IMR-90 (cell line): ENCODE measurements around the gene ACADL. TPM values are rescaled to one million over a fixed set of nuclear protein-coding genes. Genes with fewer than 3 reads are reported as not detected.

ENCODE experiments used
- ATAC-seq: fragments of 200-7000 bp; cut with Tn5 transposase; 2 replicates; pipeline ENCODE4 v1.9.1; 2020; ENCODE audit warnings: low read depth, mild to moderate bottlenecking, moderate library complexity
- BruUV-seq: library from RNA; stranded (reverse); fragments of 400-500 nt; replicated peaks from 2 replicates; lab custom pipeline; 2021; lab: Mats Ljungman, UMichigan
- CTCF ChIA-PET: fragments of 300-600 bp; formaldehyde crosslinking; extraction: SDS; loops from one replicate; lab custom pipeline; 2021; ENCODE audit warnings: antibody characterized with exemption; lab: Yijun Ruan, JAX
- POLR2A ChIA-PET: fragments of 300-600 bp; sonication (Branson Sonifier 250); formaldehyde crosslinking; loops from one replicate; lab custom pipeline; 2022; ENCODE audit warnings: antibody characterized with exemption; ENCODE audit not compliant: unreplicated experiment; lab: Charles Lee
- DNase-seq: peaks from one replicate; pipeline ENCODE4 v3.0.0; 2013
- H2AFZ ChIP-seq: replicated peaks from 2 replicates; pipeline ENCODE3; 2013; ENCODE audit warnings: low read length, mild to moderate bottlenecking; ENCODE audit not compliant: poor library complexity
- H2AK5ac ChIP-seq: 2 replicates; pipeline ENCODE4 v1.6.1; 2013; ENCODE audit warnings: low read depth, low read length, inconsistent platforms
- H2AK9ac ChIP-seq: replicated peaks from 2 replicates; pipeline ENCODE3; 2013; ENCODE audit warnings: mild to moderate bottlenecking, low read depth, low read length, moderate library complexity; ENCODE audit not compliant: poor library complexity
- H2BK120ac ChIP-seq: 2 replicates; pipeline ENCODE4 v1.6.1; 2013; ENCODE audit warnings: low read depth, low read length, inconsistent platforms
- H2BK15ac ChIP-seq: 3 replicates; pipeline ENCODE4 v1.6.1; 2013; ENCODE audit warnings: low read depth, low read length, inconsistent platforms
- H2BK20ac ChIP-seq: 2 replicates; pipeline ENCODE4 v1.6.1; 2013; ENCODE audit warnings: low read depth, mild to moderate bottlenecking, inconsistent platforms, low read length, moderate library complexity
- H2BK5ac ChIP-seq: 2 replicates; pipeline ENCODE4 v1.6.1; 2013; ENCODE audit warnings: mild to moderate bottlenecking, low read depth, low read length, inconsistent platforms; ENCODE audit not compliant: poor library complexity, severe bottlenecking
- H3K14ac ChIP-seq: replicated peaks from 2 replicates; pipeline ENCODE4 v1.6.1; 2013; ENCODE audit warnings: low read depth, low read length, inconsistent platforms
- H3K18ac ChIP-seq: 2 replicates; pipeline ENCODE4 v1.6.1; 2013; ENCODE audit warnings: low read depth, low read length, control low read depth
- H3K23ac ChIP-seq: 2 replicates; pipeline ENCODE4 v1.6.1; 2013; ENCODE audit warnings: low read depth, low read length, inconsistent platforms
- H3K27ac ChIP-seq: 2 replicates; pipeline ENCODE4 v1.5.1; 2013; ENCODE audit warnings: mild to moderate bottlenecking, control low read depth, low read length; ENCODE audit not compliant: insufficient read depth
- H3K27me3 ChIP-seq: 2 replicates; pipeline ENCODE4 v1.6.1; 2013; ENCODE audit warnings: low read length; ENCODE audit not compliant: control insufficient read depth, insufficient read depth
- H3K36me3 ChIP-seq: 2 replicates; pipeline ENCODE4 v1.6.1; 2013; ENCODE audit warnings: low read length, mixed read lengths; ENCODE audit not compliant: control insufficient read depth, insufficient read depth
- H3K4ac ChIP-seq: 2 replicates; pipeline ENCODE4 v1.6.1; 2013; ENCODE audit warnings: low read depth, low read length, inconsistent platforms
- H3K4me1 ChIP-seq: 2 replicates; pipeline ENCODE4 v1.6.1; 2013; ENCODE audit warnings: low read length, mixed read lengths; ENCODE audit not compliant: control insufficient read depth, insufficient read depth
- H3K4me2 ChIP-seq: 2 replicates; pipeline ENCODE4 v1.6.1; 2013; ENCODE audit warnings: low read depth, mild to moderate bottlenecking, control low read depth, low read length, moderate library complexity
- H3K4me3 ChIP-seq: 2 replicates; pipeline ENCODE4 v1.5.1; 2013; ENCODE audit warnings: low read depth, mild to moderate bottlenecking, control low read depth, low read length, moderate library complexity; ENCODE audit not compliant: insufficient read depth
- H3K56ac ChIP-seq: 2 replicates; pipeline ENCODE4 v1.6.1; 2013; ENCODE audit warnings: low read length, inconsistent platforms; ENCODE audit not compliant: insufficient read depth; ENCODE audit errors: extremely low read depth
- H3K79me1 ChIP-seq, 2 experiments: 2 replicates each; pipeline ENCODE4 v1.6.1; 2013; ENCODE audit warnings: low read length in 2 of 2, inconsistent platforms in 1 of 2, low read depth in 1 of 2
- H3K9ac ChIP-seq: 2 replicates; pipeline ENCODE4 v1.6.1; 2013; ENCODE audit warnings: low read depth, low read length, control low read depth
- H3K9me1 ChIP-seq: 2 replicates; pipeline ENCODE4 v1.6.1; 2013; ENCODE audit warnings: low read length, inconsistent platforms; ENCODE audit not compliant: insufficient read depth
- H3K9me3 ChIP-seq: 2 replicates; pipeline ENCODE4 v1.6.1; 2013; ENCODE audit warnings: low read length; ENCODE audit not compliant: control insufficient read depth, insufficient read depth
- H4K20me1 ChIP-seq: 2 replicates; pipeline ENCODE4 v1.6.1; 2013; ENCODE audit warnings: low read length, inconsistent platforms; ENCODE audit not compliant: insufficient read depth
- H4K5ac ChIP-seq: 2 replicates; pipeline ENCODE4 v1.6.1; 2013; ENCODE audit warnings: mild to moderate bottlenecking, low read depth, low read length, control low read depth
- H4K8ac ChIP-seq, 2 experiments: 2 replicates each; pipeline ENCODE4 v1.6.1; 2013; ENCODE audit warnings: low read depth in 2 of 2, low read length in 2 of 2, control low read depth in 1 of 2, inconsistent platforms in 1 of 2
- H4K91ac ChIP-seq: 2 replicates; pipeline ENCODE4 v1.6.1; 2013; ENCODE audit warnings: low read depth, low read length, inconsistent platforms; ENCODE audit not compliant: insufficient read depth
- BHLHE40 ChIP-seq: fragments of 150-350 bp; IDR thresholded peaks from 2 replicates; pipeline ENCODE4 v1.6.1; 2016; ENCODE audit warnings: mild to moderate bottlenecking, low read depth, low read length
- CEBPB ChIP-seq: IDR thresholded peaks from 2 replicates; pipeline ENCODE4 v1.6.1; 2012; ENCODE audit warnings: low read depth, low read length, improper control_type of control experiment
- CHD1 ChIP-seq: IDR thresholded peaks from 2 replicates; pipeline ENCODE4 v1.6.1; 2012; ENCODE audit warnings: low read depth, low read length, improper control_type of control experiment
- FOS ChIP-seq: fragments of 150-350 bp; IDR thresholded peaks from 2 replicates; pipeline ENCODE4 v1.6.1; 2016; ENCODE audit warnings: low read depth, low read length
- MAZ ChIP-seq: IDR thresholded peaks from 2 replicates; pipeline ENCODE4 v1.6.1; 2012; ENCODE audit warnings: low read depth, mild to moderate bottlenecking, low read length, improper control_type of control experiment, moderate library complexity, borderline replicate concordance
- NFE2L2 ChIP-seq: fragments of 150-350 bp; IDR thresholded peaks from 2 replicates; pipeline ENCODE4 v1.6.1; 2016; ENCODE audit warnings: low read depth, mild to moderate bottlenecking, low read length
- POLR2A ChIP-seq: IDR thresholded peaks from 2 replicates; pipeline ENCODE4 v1.6.1; 2012; ENCODE audit warnings: mild to moderate bottlenecking, low read depth, low read length
- RAD21 ChIP-seq: IDR thresholded peaks from 2 replicates; pipeline ENCODE4 v1.6.1; 2012; ENCODE audit warnings: low read length, improper control_type of control experiment
- RCOR1 ChIP-seq: IDR thresholded peaks from 2 replicates; pipeline ENCODE4 v1.6.1; 2012; ENCODE audit warnings: mild to moderate bottlenecking, low read length, improper control_type of control experiment; ENCODE audit not compliant: insufficient replicate concordance
- RFX5 ChIP-seq: IDR thresholded peaks from 2 replicates; pipeline ENCODE4 v1.8.0; 2012; ENCODE audit warnings: low read depth, mild to moderate bottlenecking, low read length, moderate library complexity
- WGBS, 2 experiments: methylation state at CpG; one replicate each; pipeline versions ENCODE4 v1.1.5 to v1.1.7; 2013; ENCODE audit warnings: missing lambda C conversion rate in 2 of 2; ENCODE audit not compliant: insufficient read length in 1 of 2; ENCODE audit errors: extremely low coverage in 2 of 2; 5-methylcytosine and 5-hydroxymethylcytosine counted together
- dilution Hi-C: fragments of 300-500 bp; cut with HindIII; formaldehyde crosslinking; loops from one replicate; pipeline ENCODE4 v1.14.3; 2018; ENCODE audit warnings: low sequenced_read_pairs; ENCODE audit not compliant: unreplicated experiment
- in situ Hi-C: fragments of 300-500 bp; cut with MboI; formaldehyde crosslinking; loops from 3 replicates; pipeline ENCODE4 v1.14.3; 2019; ENCODE audit warnings: low sequenced_read_pairs, inconsistent platforms, mixed read lengths
- intact Hi-C: fragments of 100-400 bp; cut with micrococcal nuclease; formaldehyde crosslinking; loops from 2 replicates; pipeline ENCODE4 v1.10.0; 2022
- polyA plus RNA-seq, 3 experiments: library from polyadenylated mRNA; depleted of rRNA; stranded (reverse); fragments of >200 nt; gene quantifications; 2 replicates each; pipeline ENCODE4 v1.2.3, GENCODE V29; 2012; ENCODE audit warnings: low replicate concordance in 1 of 3
- total RNA-seq: library from RNA; depleted of rRNA; stranded (reverse); fragments of >200 nt; gene quantifications from 2 replicates; pipeline ENCODE4 v1.2.3, GENCODE V29; 2012
- TF ChIP-seq, protein P1 (sequence below): fragments of 150-350 bp; IDR thresholded peaks from 2 replicates; pipeline ENCODE4 v1.6.1; 2017; ENCODE audit warnings: mild to moderate bottlenecking, antibody characterized with exemption, low read length, low read depth

ACADL gene
- total and polyA plus RNA-seq, 2 of the 4 experiments (the other 2 are of a cell fraction), result not detected

- WGBS, 2 experiments, result 0% methylated on average over 1 of the region's 1 CpG; no CpG with 5 or more reads in 1 of the 2 experiments
- no peak overlapping the region for H3K27ac ChIP-seq
- intact Hi-C loops, result no loop called here
Observed at GRCh38 chr2:210264282-210264681, 39.0 kb upstream of the ACADL start.

More at GRCh38 chr2:210264282-210264681, 39.0 kb upstream of the ACADL start:
- Histone ChIP-seq H3K27me3 (no peaks in the 10 kb centered on the region), H2BK20ac (no peak overlapping the region), H3K9me1 (no peaks in the 10 kb centered on the region), H2BK5ac (no peak overlapping the region), H3K14ac (no peak overlapping the region), H3K79me1 (no peaks in the 10 kb centered on the region), H2AFZ (no peak overlapping the region), H3K4me3 (no peak overlapping the region), H3K9ac (no peak overlapping the region), H3K36me3 (no peaks in the 10 kb centered on the region), H2AK9ac (no peak overlapping the region), H4K91ac (no peak overlapping the region), H3K18ac (no peak overlapping the region), H4K5ac (no peak overlapping the region), H3K56ac (no peak overlapping the region), H4K8ac (no peak overlapping the region), H2AK5ac (no peak overlapping the region), H2BK15ac (no peak overlapping the region), H3K4me1 (no peaks in the 10 kb centered on the region), H2BK120ac (no peak overlapping the region), H3K23ac (no peak overlapping the region), H3K4ac (no peak overlapping the region), H4K20me1 (no peaks in the 10 kb centered on the region), H3K4me2 (no peak overlapping the region), H3K9me3 (0 out of 2 replicates have a peak, but pooled peaks cover 2% of the 10 kb centered on the region)
- ChIA-PET POLR2A (no interaction called here), CTCF (no interaction called here)
- TF ChIP-seq, protein P1, sequence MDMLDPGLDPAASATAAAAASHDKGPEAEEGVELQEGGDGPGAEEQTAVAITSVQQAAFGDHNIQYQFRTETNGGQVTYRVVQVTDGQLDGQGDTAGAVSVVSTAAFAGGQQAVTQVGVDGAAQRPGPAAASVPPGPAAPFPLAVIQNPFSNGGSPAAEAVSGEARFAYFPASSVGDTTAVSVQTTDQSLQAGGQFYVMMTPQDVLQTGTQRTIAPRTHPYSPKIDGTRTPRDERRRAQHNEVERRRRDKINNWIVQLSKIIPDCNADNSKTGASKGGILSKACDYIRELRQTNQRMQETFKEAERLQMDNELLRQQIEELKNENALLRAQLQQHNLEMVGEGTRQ, result no peak
- TF ChIP-seq CEBPB (no peak), BHLHE40 (no peak), FOS (no peak), RCOR1 (no peak), NFE2L2 (no peak), POLR2A (no peak), RFX5 (no peak), CHD1 (no peak), MAZ (no peak), RAD21 (no peak)
- dilution Hi-C loops, result no loop called here
- in situ Hi-C loops, result no loop called here
- DNase-seq (no peak), ATAC-seq (no peak)
- no TSS peak for BruUV-seq
